8988T (cell line): ENCODE results near the gene EOMES.
A peak's percentile ranks its signal among the peaks of the same experiment; 100 is the strongest.

Source experiments
- DNase-seq: peaks from one replicate; pipeline ENCODE4 v3.0.0; 2011

EOMES gene

GRCh38 chr3:27719314-27720003 is 2.7 kb downstream of the EOMES start:
- no peak for DNase-seq

- no peak for DNase-seq
Observed at GRCh38 chr3:27718459-27718858, 3.7 kb downstream of the EOMES start.

- DNase-seq, result no peak
Observed at GRCh38 chr3:27717200-27717852, 4.8 kb downstream of the EOMES start.

- no peak for DNase-seq
Observed at GRCh38 chr3:27716309-27716708, 5.8 kb downstream of the EOMES start.

GRCh38 chr3:27715863-27716262 is 6.3 kb downstream of the EOMES start:
- no peak for DNase-seq

GRCh38 chr3:27715454-27715806 is 6.7 kb downstream of the EOMES start:
- no peak for DNase-seq

GRCh38 chr3:27714692-27715453 is 7.2 kb downstream of the EOMES start:
- no peak for DNase-seq

GRCh38 chr3:27714146-27714526 is 8.0 kb downstream of the EOMES start:
- no peak for DNase-seq

GRCh38 chr3:27713435-27714145 is 8.5 kb downstream of the EOMES start:
- no peak for DNase-seq

GRCh38 chr3:27713078-27713423 is 9.1 kb downstream of the EOMES start:
- DNase-seq, result no peak

- peak; percentile 86 for DNase-seq
Observed at GRCh38 chr3:27712136-27713077, 9.7 kb downstream of the EOMES start.

- DNase-seq, result no peak
Observed at GRCh38 chr3:27708250-27708649, 13.9 kb downstream of the EOMES start.

GRCh38 chr3:27699067-27699466 is 23.1 kb downstream of the EOMES start:
- DNase-seq, result no peak

- no peak for DNase-seq
Observed at GRCh38 chr3:27696906-27697305, 25.2 kb downstream of the EOMES start.

- DNase-seq, result no peak
Observed at GRCh38 chr3:27695636-27696035, 26.5 kb downstream of the EOMES start.

- no peak for DNase-seq
Observed at GRCh38 chr3:27688053-27688452, 34.1 kb downstream of the EOMES start.

- no peak for DNase-seq
Observed at GRCh38 chr3:27686642-27687041, 35.5 kb downstream of the EOMES start.

GRCh38 chr3:27685474-27685873 is 36.6 kb downstream of the EOMES start:
- DNase-seq, result no peak

- no peak for DNase-seq
Observed at GRCh38 chr3:27684302-27684701, 37.8 kb downstream of the EOMES start.

GRCh38 chr3:27681249-27681748 is 40.8 kb downstream of the EOMES start:
- peak; percentile 46 for DNase-seq

GRCh38 chr3:27680517-27681246 is 41.4 kb downstream of the EOMES start:
- no peak for DNase-seq

GRCh38 chr3:27679691-27680090 is 42.4 kb downstream of the EOMES start:
- no peak for DNase-seq
